ENCODE data around the gene DNLZ. TPM values are rescaled to one million over a fixed set of nuclear protein-coding genes. Genes with fewer than 3 reads are reported as not detected.

Gene DNLZ
- total and polyA plus RNA-seq, 10 of the 15 experiments (the other 5 are each of a cell fraction or from before 2014, with no cell fraction given): 0.66 to 29.7 (median 14.7) TPM; not detected in 1

- in situ Hi-C loops (cut with MboI) (no loop called here), intact Hi-C loops (cut with micrococcal nuclease; ENCODE audit: unreplicated experiment) (no loop called here)
- TF ChIP-seq MYB (IDR thresholded peaks at IDR 0.05; ENCODE audit: borderline replicate concordance, low read depth, low read length) (no peak), USF2 (IDR thresholded peaks at IDR 0.05; ENCODE audit: borderline replicate concordance, low read depth, low read length) (no peak), ETV6 (conservative IDR thresholded peaks at IDR 0.05 in 1 of 2, IDR thresholded peaks at IDR 0.05 in 1 of 2; ENCODE audit: borderline replicate concordance in 1 of 2, low read depth in 1 of 2) (no peak), SREBF1 (IDR thresholded peaks at IDR 0.05; ENCODE audit: low read length) (no peak), ZNF207 (IDR thresholded peaks at IDR 0.05; ENCODE audit: borderline replicate concordance) (no peak), SP1 (IDR thresholded peaks at IDR 0.05; ENCODE audit: low read depth, low read length) (no peak), IRF3 (IDR thresholded peaks at IDR 0.05) (no peak), EGR1 (IDR thresholded peaks at IDR 0.05; ENCODE audit: borderline replicate concordance in 1 of 2, low read depth in 2 of 2, low read length in 2 of 2) (no peak), CBX3 (IDR thresholded peaks at IDR 0.05; ENCODE audit: borderline replicate concordance, low read depth) (no peak), ZNF24 (IDR thresholded peaks at IDR 0.05) (no peak), BMI1 (IDR thresholded peaks at IDR 0.05; ENCODE audit: borderline replicate concordance) (no peak), STAT3 (IDR thresholded peaks at IDR 0.05; ENCODE audit: low read depth, low read length) (no peak), RUNX3 (IDR thresholded peaks at IDR 0.05; ENCODE audit: low read length) (no peak), FOS (IDR thresholded peaks at IDR 0.05; ENCODE audit: borderline replicate concordance, extremely low read depth, insufficient read length) (no peak)
- peaks cover 0 to 1% of the 10 kb centered on the region in 2 experiments; a peak in 3 of 4 replicates for H3K36me3 ChIP-seq (ENCODE audit: control insufficient read depth in 2 of 2, insufficient read depth in 2 of 2, low read length in 1 of 2)
- no peaks in the 10 kb centered on the region for H4K20me1 ChIP-seq (ENCODE audit: control insufficient read depth, insufficient read depth)
- H3K4me3 ChIP-seq: no peak overlapping the region
- no peaks in the 10 kb centered on the region for H3K9me3 ChIP-seq (replicated peaks; ENCODE audit: control insufficient read depth, insufficient read depth, low read length)
- ChIA-PET POLR2A (interaction anchor here (2.0 kb wide), 1 partner anchor 32 kb away, joined by 5 read pairs; no protein-coding TSS in a partner anchor), SMC1A (ENCODE audit: uncharacterized antibody, unreplicated experiment) (no interaction called here), CTCF (interaction anchor here (1.9 kb wide), 1 partner anchor 28 kb away, joined by 7 read pairs; the partner anchor contains the start of gene SNAPC4), RAD21 (ENCODE audit: unreplicated experiment) (interaction anchor here (1.6 kb wide), 1 partner anchor 8 kb away, joined by 6 read pairs; the partner anchor contains the start of gene DNLZ)
- WGBS (ENCODE audit: insufficient coverage, insufficient replicate concordance, low lambda C conversion rate, missing lambda C conversion rate): 33% methylated on average over 6 of the region's 13 CpGs
- H2AFZ ChIP-seq (ENCODE audit: control insufficient read depth, low read depth, low read length): no peak overlapping the region
- DNase-seq (ENCODE audit: low read depth, low spot score) (no peak), ATAC-seq (no peak), FAIRE-seq (no peak)
- H3K27ac ChIP-seq (ENCODE audit: control insufficient read depth, insufficient read depth): no peak overlapping the region
- no TSS peak for BruUV-seq (replicated peaks)
- H3K9ac ChIP-seq (ENCODE audit: control insufficient read depth, insufficient read depth, low read length): no peak overlapping the region
- no peak overlapping the region for H3K4me2 ChIP-seq (ENCODE audit: control insufficient read depth, insufficient read depth)
- no peaks in the 10 kb centered on the region for H3K79me2 ChIP-seq (ENCODE audit: control insufficient read depth, insufficient read depth, low read length)
- H3K27me3 ChIP-seq (replicated peaks in 1 of 2; ENCODE audit: control insufficient read depth in 2 of 2, insufficient read depth in 2 of 2, low read length in 1 of 2): no peaks in the 10 kb centered on the region
- 0 out of 2 replicates have a peak, but pooled peaks cover 4% of the 10 kb centered on the region for H3K4me1 ChIP-seq (ENCODE audit: control insufficient read depth, insufficient read depth, low read length)
Observed at GRCh38 chr9:136371533-136371880, 8.0 kb upstream of the DNLZ start.

Data from GM12878 (cell line).